PC-3 (cell line): ENCODE data around the gene RNF167. TPM values are rescaled to one million over a fixed set of nuclear protein-coding genes. Genes with fewer than 3 reads are reported as not detected.
"Not testable (repeated sequence)": the region's sequence is repeated elsewhere in the genome, so short reads cannot be mapped to it uniquely, and the experiment has no call there.

Experiments
- ATAC-seq: fragments of 200-7000 bp; cut with Tn5 transposase; 2 replicates; pipeline ENCODE4 v1.9.1; 2020; ENCODE audit warnings: mild to moderate bottlenecking, moderate library complexity
- BruUV-seq: library from RNA; stranded (reverse); fragments of 400-500 nt; replicated peaks from 2 replicates; lab custom pipeline; 2021; lab: Mats Ljungman, UMichigan
- CTCF ChIA-PET: fragments of 300-600 bp; sonication (Branson Sonifier 250); formaldehyde crosslinking; loops from one replicate; lab custom pipeline; 2022; ENCODE audit warnings: antibody characterized with exemption; lab: Charles Lee
- POLR2A ChIA-PET: fragments of 300-600 bp; sonication (Branson Sonifier 250); formaldehyde crosslinking; loops from one replicate; lab custom pipeline; 2022; ENCODE audit warnings: antibody characterized with exemption; ENCODE audit not compliant: unreplicated experiment; lab: Charles Lee
- DNase-seq: peaks from one replicate; pipeline ENCODE4 v3.0.0-alpha.2; 2015
- H2AFZ ChIP-seq: fragments of 300-600 bp; sonication (generic); 2 replicates; pipeline ENCODE4 v1.6.0; 2016; ENCODE audit warnings: antibody characterized with exemption, low read length
- H3F3A ChIP-seq: fragments of 300-600 bp; sonication (generic); one replicate; pipeline ENCODE4 v1.6.0; 2017; ENCODE audit warnings: antibody characterized with exemption, low read length, control low read depth, mild to moderate bottlenecking; ENCODE audit not compliant: unreplicated experiment
- H3K27ac ChIP-seq: fragments of 300-600 bp; sonication (generic); 2 replicates; pipeline ENCODE4 v1.5.1; 2016; ENCODE audit warnings: mild to moderate bottlenecking, low read length
- H3K27me3 ChIP-seq: fragments of 300-600 bp; sonication (generic); 2 replicates; pipeline ENCODE4 v1.6.1; 2016; ENCODE audit warnings: low read length, mixed read lengths
- H3K36me3 ChIP-seq: fragments of 300-600 bp; sonication (generic); 2 replicates; pipeline ENCODE4 v1.6.1; 2016; ENCODE audit warnings: low read depth, mixed run types, low read length, mixed read lengths
- H3K4me1 ChIP-seq: fragments of 300-600 bp; sonication (generic); 2 replicates; pipeline ENCODE4 v1.5.1; 2016; ENCODE audit warnings: low read length; ENCODE audit not compliant: insufficient read depth
- H3K4me2 ChIP-seq: fragments of 300-600 bp; sonication (generic); 2 replicates; pipeline ENCODE4 v1.6.0; 2016; ENCODE audit warnings: low read length
- H3K4me3 ChIP-seq: fragments of 300-600 bp; sonication (generic); 2 replicates; pipeline ENCODE4 v1.5.1; 2016; ENCODE audit warnings: mild to moderate bottlenecking, low read length, mixed read lengths
- H3K79me2 ChIP-seq: fragments of 300-600 bp; sonication (generic); 2 replicates; pipeline ENCODE4 v1.6.1; 2017; ENCODE audit warnings: low read length, mixed read lengths
- H3K9ac ChIP-seq: fragments of 300-600 bp; sonication (generic); 2 replicates; pipeline ENCODE4 v1.6.0; 2016; ENCODE audit warnings: mild to moderate bottlenecking, low read length
- H3K9me2 ChIP-seq: fragments of 300-600 bp; sonication (generic); replicated peaks from 2 replicates; pipeline ENCODE4 v1.6.1; 2016; ENCODE audit warnings: mixed run types, low read length, mixed read lengths
- H3K9me3 ChIP-seq: fragments of 300-600 bp; sonication (generic); 2 replicates; pipeline ENCODE4 v1.6.1; 2016; ENCODE audit warnings: low read length, mixed read lengths
- H4K20me1 ChIP-seq: fragments of 300-600 bp; sonication (generic); 2 replicates; pipeline ENCODE4 v1.6.1; 2016; ENCODE audit warnings: low read length, mixed read lengths
- EZH2 ChIP-seq: fragments of 300-600 bp; sonication (generic); IDR thresholded peaks from one replicate; pipeline ENCODE4 v1.6.1; 2017; ENCODE audit warnings: antibody characterized with exemption, mild to moderate bottlenecking, low read length; ENCODE audit not compliant: unreplicated experiment
- EZH2phosphoT487 ChIP-seq: fragments of 300-600 bp; sonication (generic); IDR thresholded peaks from 2 replicates; pipeline ENCODE4 v1.6.1; 2018; ENCODE audit warnings: mild to moderate bottlenecking, antibody characterized with exemption, low read length, borderline replicate concordance
- intact Hi-C: fragments of 100-400 bp; cut with micrococcal nuclease; formaldehyde crosslinking; loops from 2 replicates; pipeline ENCODE4 v1.9.0; 2023
- total RNA-seq: library from RNA; depleted of rRNA; stranded (reverse); fragments of >200 nt; gene quantifications from 2 replicates; pipeline ENCODE4 v1.2.3, GENCODE V29; 2014
- TF ChIP-seq, protein P1 (sequence below): fragments of 300-600 bp; sonication (generic); conservative IDR thresholded peaks from 2 replicates; pipeline ENCODE4 v1.5.1; 2017; ENCODE audit warnings: antibody characterized with exemption, low read depth, mild to moderate bottlenecking, low read length

The RNF167 gene
- total RNA-seq, 1 experiment from 2014 or later: 43.1 TPM

GRCh38 chr17:4920351-4921048 is 19.6 kb upstream of the RNF167 start:
- no TSS peak for BruUV-seq
- H2AFZ ChIP-seq: no peak overlapping the region
- no peak overlapping the region for H3K4me3 ChIP-seq
- intact Hi-C loops: no loop called here
- no peaks in the 10 kb centered on the region for H3K9me3 ChIP-seq
- H3K27me3 ChIP-seq: no peaks in the 10 kb centered on the region
- H3K4me2 ChIP-seq: no peak overlapping the region
- ChIA-PET POLR2A (no interaction called here), CTCF (no interaction called here)
- H3K9ac ChIP-seq: no peak overlapping the region
- no peaks in the 10 kb centered on the region for H4K20me1 ChIP-seq
- ATAC-seq: no peak
- H3K9me2 ChIP-seq: no peaks in the 10 kb centered on the region
- H3K4me1 ChIP-seq: no peaks in the 10 kb centered on the region
- no peak overlapping the region for H3K27ac ChIP-seq
- H3K36me3 ChIP-seq: no peaks in the 10 kb centered on the region
- H3F3A ChIP-seq: no peaks in the 10 kb centered on the region
- no peaks in the 10 kb centered on the region for H3K79me2 ChIP-seq
- DNase-seq: no peak
- TF ChIP-seq, protein P1, sequence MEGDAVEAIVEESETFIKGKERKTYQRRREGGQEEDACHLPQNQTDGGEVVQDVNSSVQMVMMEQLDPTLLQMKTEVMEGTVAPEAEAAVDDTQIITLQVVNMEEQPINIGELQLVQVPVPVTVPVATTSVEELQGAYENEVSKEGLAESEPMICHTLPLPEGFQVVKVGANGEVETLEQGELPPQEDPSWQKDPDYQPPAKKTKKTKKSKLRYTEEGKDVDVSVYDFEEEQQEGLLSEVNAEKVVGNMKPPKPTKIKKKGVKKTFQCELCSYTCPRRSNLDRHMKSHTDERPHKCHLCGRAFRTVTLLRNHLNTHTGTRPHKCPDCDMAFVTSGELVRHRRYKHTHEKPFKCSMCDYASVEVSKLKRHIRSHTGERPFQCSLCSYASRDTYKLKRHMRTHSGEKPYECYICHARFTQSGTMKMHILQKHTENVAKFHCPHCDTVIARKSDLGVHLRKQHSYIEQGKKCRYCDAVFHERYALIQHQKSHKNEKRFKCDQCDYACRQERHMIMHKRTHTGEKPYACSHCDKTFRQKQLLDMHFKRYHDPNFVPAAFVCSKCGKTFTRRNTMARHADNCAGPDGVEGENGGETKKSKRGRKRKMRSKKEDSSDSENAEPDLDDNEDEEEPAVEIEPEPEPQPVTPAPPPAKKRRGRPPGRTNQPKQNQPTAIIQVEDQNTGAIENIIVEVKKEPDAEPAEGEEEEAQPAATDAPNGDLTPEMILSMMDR: no peak
- TF ChIP-seq EZH2 (no peak), EZH2phosphoT487 (no peak)

- Histone ChIP-seq H3K27ac (no peak overlapping the region), H3K4me1 (no peaks in the 10 kb centered on the region), H4K20me1 (no peaks in the 10 kb centered on the region), H3K4me2 (no peak overlapping the region), H3F3A (no peaks in the 10 kb centered on the region), H3K27me3 (no peaks in the 10 kb centered on the region), H3K36me3 (no peaks in the 10 kb centered on the region), H3K9me3 (no peaks in the 10 kb centered on the region), H3K9me2 (no peaks in the 10 kb centered on the region), H3K4me3 (no peak overlapping the region), H3K79me2 (no peaks in the 10 kb centered on the region), H2AFZ (no peak overlapping the region), H3K9ac (no peak overlapping the region)
- intact Hi-C loops: no loop called here
- DNase-seq (no peak), ATAC-seq (no peak)
- no TSS peak for BruUV-seq
- ChIA-PET CTCF (no interaction called here), POLR2A (no interaction called here)
- no peak for TF ChIP-seq EZH2
- TF ChIP-seq EZH2phosphoT487: no peak
- TF ChIP-seq, protein P1: no peak
Measured at GRCh38 chr17:4921320-4921719, 18.7 kb upstream of the RNF167 start.

DNA sequence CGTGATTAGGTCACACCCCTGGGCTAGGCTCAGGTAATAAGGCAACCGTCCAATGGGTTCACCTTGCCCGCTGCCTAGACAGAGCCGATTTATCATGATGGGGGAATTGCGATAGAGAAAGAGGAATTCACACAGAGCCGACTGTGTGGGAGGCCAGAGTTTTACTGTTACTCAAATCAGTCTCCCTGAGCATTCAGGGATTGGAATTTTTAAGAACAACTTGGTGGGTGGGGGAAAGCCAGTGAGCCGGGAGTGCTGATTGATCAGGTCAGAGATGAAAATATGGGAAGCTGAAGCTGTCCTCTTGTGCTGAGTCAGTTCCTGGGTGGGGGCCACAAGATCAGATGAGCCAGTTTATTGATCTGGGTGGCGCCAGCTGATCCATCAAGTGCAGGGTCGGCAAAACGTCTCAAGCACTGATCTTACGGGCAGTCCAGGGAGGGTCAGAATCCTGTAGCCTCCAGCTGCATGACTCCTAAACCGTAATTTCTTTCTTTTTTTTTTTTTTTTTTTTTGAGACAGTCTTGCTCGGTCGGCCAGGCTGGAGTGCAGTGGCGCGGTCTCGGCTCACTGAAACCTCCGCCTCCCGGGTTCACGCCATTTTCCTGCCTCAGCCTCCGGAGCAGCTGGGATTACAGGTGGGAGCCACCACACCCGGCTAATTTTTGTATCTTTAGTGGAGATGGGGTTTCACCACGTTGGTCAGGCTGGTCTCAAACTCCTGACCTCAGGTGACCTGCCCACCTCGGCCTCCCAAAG is 13.3 kb upstream of the RNF167 start:
- H3K36me3 ChIP-seq, H3K9me3 ChIP-seq, ATAC-seq, BruUV-seq, CTCF ChIA-PET, H3K79me2 ChIP-seq, H3K27ac ChIP-seq, H3K4me1 ChIP-seq, H3K4me3 ChIP-seq, H3K9ac ChIP-seq, DNase-seq, H3F3A ChIP-seq, H4K20me1 ChIP-seq, H2AFZ ChIP-seq, H3K9me2 ChIP-seq, H3K4me2 ChIP-seq, H3K27me3 ChIP-seq, intact Hi-C loops: not testable (repeated sequence)
- POLR2A ChIA-PET: interaction anchor here (0.6 kb wide), 2 partner anchors 13 to 925 kb away, joined by 3 read pairs; partner anchors contain the start of genes RNF167 and SLC25A11
